ENCODE data around the gene PTPN13.
A peak's percentile ranks its signal among the peaks of the same experiment; 100 is the strongest.

Gene PTPN13

GRCh38 chr4:86857341-86858052 is 263.4 kb downstream of the PTPN13 start:
- Histone ChIP-seq H3K27ac (ENCODE audit: low read depth, low read length) (no peak overlapping the region), H3K4me2 (ENCODE audit: low read length) (no peak overlapping the region), H2BK15ac (replicated peaks; ENCODE audit: low read depth) (no peak overlapping the region), H3K79me2 (ENCODE audit: control insufficient read depth, insufficient read depth, low read length) (no peaks in the 10 kb centered on the region), H3K4me3 (ENCODE audit: low read length) (no peak overlapping the region), H4K5ac (ENCODE audit: low read length) (no peak overlapping the region), H3K4me1 (ENCODE audit: control insufficient read depth, low read depth, low read length) (no peaks in the 10 kb centered on the region), H4K8ac (ENCODE audit: low read depth, low read length) (no peak overlapping the region), H2BK120ac (ENCODE audit: low read depth, low read length) (no peak overlapping the region), H3K79me1 (ENCODE audit: low read length) (no peaks in the 10 kb centered on the region), H3K23ac (ENCODE audit: low read length) (no peak overlapping the region), H3K4ac (ENCODE audit: low read depth, low read length) (no peak overlapping the region), H2BK5ac (ENCODE audit: low read length) (no peak overlapping the region), H3K36me3 (ENCODE audit: control insufficient read depth, insufficient read depth, low read length) (no peaks in the 10 kb centered on the region), H3K27me3 (ENCODE audit: insufficient read depth, low read length, poor library complexity) (no peaks in the 10 kb centered on the region), H2AK5ac (ENCODE audit: low read length) (no peak overlapping the region), H3K9ac (ENCODE audit: low read length) (no peak overlapping the region), H3K56ac (ENCODE audit: low read length) (no peak overlapping the region), H3K18ac (ENCODE audit: low read length) (no peak overlapping the region)
- DNase-seq = peak; percentile 7
- no CpG with 5 or more reads among the region's 8 CpGs for WGBS (ENCODE audit: extremely low coverage, insufficient coverage, low lambda C conversion rate)
